Brain microvascular endothelial cell (primary cell): ENCODE results near the gene LDLRAD2.

Experiments
- DNase-seq: peaks from one replicate; pipeline ENCODE4 v3.0.0-alpha.2; 2020
- H3K27ac ChIP-seq: fragments of 250-450 bp; sonication (Bioruptor Pico); 2 replicates; pipeline ENCODE4 v1.5.1; 2020; ENCODE audit warnings: mild to moderate bottlenecking, moderate library complexity
- H3K27me3 ChIP-seq: fragments of 250-450 bp; sonication (Bioruptor Pico); replicated peaks from 2 replicates; pipeline ENCODE4 v1.5.1; 2020; ENCODE audit warnings: mild to moderate bottlenecking
- H3K36me3 ChIP-seq: fragments of 250-450 bp; sonication (Bioruptor Pico); replicated peaks from 2 replicates; pipeline ENCODE4 v1.5.1; 2020; ENCODE audit warnings: mild to moderate bottlenecking
- H3K4me3 ChIP-seq: 2 replicates; pipeline ENCODE4 v1.5.1; 2011; ENCODE audit warnings: low read depth, mild to moderate bottlenecking, control low read depth, low read length, moderate library complexity
- in situ Hi-C: cut with HindIII; loops from 2 replicates; pipeline ENCODE4 v1.10.0; 2017; ENCODE audit warnings: low sequenced_read_pairs, low pct_ligation_motif_present
- TF ChIP-seq, protein P1 (sequence below): IDR thresholded peaks from 2 replicates; pipeline ENCODE4 v1.5.1; 2011; ENCODE audit warnings: low read depth, mild to moderate bottlenecking, moderate library complexity, low read length, control low read depth, inconsistent platforms; ENCODE audit errors: missing control alignments

Gene LDLRAD2

DNA sequence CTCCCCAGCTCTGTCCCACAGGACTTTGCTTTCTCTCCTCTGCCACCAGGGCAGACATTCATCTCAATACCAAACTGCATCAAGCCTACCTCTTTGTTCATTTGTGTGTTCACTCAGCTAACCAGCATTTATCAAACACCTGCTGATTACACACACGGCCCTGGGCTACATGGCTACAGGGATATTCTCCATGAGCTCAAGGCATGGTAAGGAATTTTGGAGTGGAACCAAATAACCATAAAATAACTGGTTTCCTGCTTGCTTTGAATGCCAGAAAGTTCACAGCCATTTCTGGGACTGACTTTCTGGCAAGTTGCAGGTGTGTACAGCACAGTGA, 54.6 kb downstream of the LDLRAD2 start:
- H3K36me3 ChIP-seq: peaks cover 32% of the 10 kb centered on the region
- no peak overlapping the region for H3K27ac ChIP-seq
- H3K27me3 ChIP-seq: no peaks in the 10 kb centered on the region
- no peak overlapping the region for H3K4me3 ChIP-seq
- no peak for DNase-seq
- TF ChIP-seq, protein P1, sequence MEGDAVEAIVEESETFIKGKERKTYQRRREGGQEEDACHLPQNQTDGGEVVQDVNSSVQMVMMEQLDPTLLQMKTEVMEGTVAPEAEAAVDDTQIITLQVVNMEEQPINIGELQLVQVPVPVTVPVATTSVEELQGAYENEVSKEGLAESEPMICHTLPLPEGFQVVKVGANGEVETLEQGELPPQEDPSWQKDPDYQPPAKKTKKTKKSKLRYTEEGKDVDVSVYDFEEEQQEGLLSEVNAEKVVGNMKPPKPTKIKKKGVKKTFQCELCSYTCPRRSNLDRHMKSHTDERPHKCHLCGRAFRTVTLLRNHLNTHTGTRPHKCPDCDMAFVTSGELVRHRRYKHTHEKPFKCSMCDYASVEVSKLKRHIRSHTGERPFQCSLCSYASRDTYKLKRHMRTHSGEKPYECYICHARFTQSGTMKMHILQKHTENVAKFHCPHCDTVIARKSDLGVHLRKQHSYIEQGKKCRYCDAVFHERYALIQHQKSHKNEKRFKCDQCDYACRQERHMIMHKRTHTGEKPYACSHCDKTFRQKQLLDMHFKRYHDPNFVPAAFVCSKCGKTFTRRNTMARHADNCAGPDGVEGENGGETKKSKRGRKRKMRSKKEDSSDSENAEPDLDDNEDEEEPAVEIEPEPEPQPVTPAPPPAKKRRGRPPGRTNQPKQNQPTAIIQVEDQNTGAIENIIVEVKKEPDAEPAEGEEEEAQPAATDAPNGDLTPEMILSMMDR: no peak
- in situ Hi-C loops: no loop called here

DNA sequence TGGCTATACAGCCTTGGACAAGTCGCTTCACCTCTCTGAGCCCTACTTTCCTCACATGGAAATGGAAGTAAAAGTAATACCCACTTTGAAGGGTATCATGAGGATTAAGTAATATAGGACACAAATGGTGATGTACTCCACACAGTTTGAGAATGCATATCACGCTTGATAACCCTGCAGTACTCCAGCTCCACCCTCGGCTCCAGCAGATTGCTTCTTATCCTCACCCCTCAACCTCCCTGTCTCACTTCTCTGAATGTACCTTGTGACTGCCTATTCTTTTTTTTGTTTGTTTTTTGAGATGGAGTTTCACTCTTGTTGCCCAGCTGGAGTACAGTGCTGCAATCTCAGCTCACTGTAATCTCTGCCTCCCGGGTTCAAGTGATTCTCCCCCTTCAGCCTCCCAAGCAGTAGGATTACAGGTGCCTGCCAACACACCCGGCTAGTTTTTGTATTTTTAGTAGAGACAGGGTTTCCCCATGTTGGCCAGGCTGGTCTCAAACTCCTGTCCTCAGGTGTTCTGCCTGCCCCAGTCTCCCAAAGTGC, 55.5 kb downstream of the LDLRAD2 start:
- no peak for DNase-seq
- Histone ChIP-seq H3K4me3 (no peak overlapping the region), H3K27ac (no peak overlapping the region), H3K27me3 (no peaks in the 10 kb centered on the region), H3K36me3 (peaks cover 34% of the 10 kb centered on the region)
- in situ Hi-C loops: no loop called here
- TF ChIP-seq, protein P1: no peak

GRCh38 chr1:21868482-21868881, 56.4 kb downstream of the LDLRAD2 start:
- H3K4me3 ChIP-seq: no peak overlapping the region
- in situ Hi-C loops: no loop called here
- no peak for DNase-seq
- H3K27ac ChIP-seq: no peak overlapping the region
- H3K36me3 ChIP-seq: peaks cover 37% of the 10 kb centered on the region
- no peaks in the 10 kb centered on the region for H3K27me3 ChIP-seq
- TF ChIP-seq, protein P1: no peak

DNA sequence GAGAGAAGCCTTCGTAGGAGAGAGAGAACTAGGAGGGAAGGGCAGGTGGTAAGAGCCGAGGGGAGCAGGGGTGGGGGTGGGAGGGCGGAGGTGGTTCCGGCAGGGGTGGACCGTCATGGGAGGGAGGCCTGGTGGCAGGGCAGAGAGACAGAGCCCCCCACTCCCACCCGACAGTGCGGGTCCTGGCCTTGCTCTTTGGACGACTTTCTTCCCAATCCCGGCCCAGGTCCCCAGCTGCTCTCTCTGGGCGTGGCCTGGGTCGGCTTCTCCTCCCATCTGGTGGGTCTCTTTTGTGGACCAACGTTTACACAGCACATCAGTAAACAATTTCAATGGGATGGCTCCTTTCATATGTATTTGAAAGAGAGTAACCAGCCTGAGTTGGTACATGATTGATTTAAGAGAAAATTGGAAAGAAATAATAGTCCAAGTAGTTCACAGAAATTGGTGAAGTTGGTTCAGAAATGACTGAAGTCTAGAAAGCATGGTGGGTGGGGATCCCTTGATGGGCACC, 56.9 kb downstream of the LDLRAD2 start:
- TF ChIP-seq, protein P1: no peak
- no peak for DNase-seq
- in situ Hi-C loops: no loop called here
- no peak overlapping the region for H3K27ac ChIP-seq
- H3K27me3 ChIP-seq: no peaks in the 10 kb centered on the region
- no peak overlapping the region for H3K4me3 ChIP-seq
- H3K36me3 ChIP-seq: peaks cover 42% of the 10 kb centered on the region

DNA sequence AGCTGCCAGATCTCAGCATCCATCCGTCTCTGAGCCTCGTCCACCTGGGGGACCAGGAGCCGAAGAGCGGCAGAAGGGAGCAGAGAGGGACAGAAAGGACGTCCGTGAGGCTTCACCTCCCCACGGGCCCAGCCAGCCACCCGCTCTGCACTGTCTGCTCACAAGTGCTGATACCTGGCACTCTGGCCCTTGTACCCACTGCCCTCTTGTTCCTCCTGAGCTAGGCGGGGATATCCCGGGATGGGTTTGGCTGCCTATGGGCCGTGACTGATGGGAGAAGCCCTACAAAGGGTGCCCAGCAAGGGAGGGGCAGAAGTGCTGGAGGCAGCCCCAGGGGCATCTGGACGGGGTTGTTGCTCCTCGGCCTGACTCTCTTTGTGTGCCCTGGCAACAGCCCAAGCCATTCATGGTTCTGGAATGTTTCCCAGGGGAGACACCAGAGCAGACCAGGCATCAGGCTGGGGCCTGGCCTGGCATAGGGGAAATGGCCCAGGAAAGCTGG, 57.6 kb downstream of the LDLRAD2 start:
- TF ChIP-seq, protein P1: no peak
- H3K36me3 ChIP-seq: peaks cover 41% of the 10 kb centered on the region
- DNase-seq: peak; percentile 77
- no peaks in the 10 kb centered on the region for H3K27me3 ChIP-seq
- H3K27ac ChIP-seq: no peak overlapping the region
- in situ Hi-C loops: no loop called here
- no peak overlapping the region for H3K4me3 ChIP-seq

GRCh38 chr1:21870611-21871010, 58.5 kb downstream of the LDLRAD2 start:
- Histone ChIP-seq H3K36me3 (peaks cover 41% of the 10 kb centered on the region), H3K4me3 (no peak overlapping the region), H3K27me3 (no peaks in the 10 kb centered on the region), H3K27ac (no peak overlapping the region)
- TF ChIP-seq, protein P1: no peak
- in situ Hi-C loops: no loop called here
- DNase-seq: no peak
